ENCODE results near the gene POLA2. TPM values are rescaled to one million over a fixed set of nuclear protein-coding genes. Genes with fewer than 3 reads are reported as not detected.
"Not testable (repeated sequence)": the region's sequence is repeated elsewhere in the genome, so short reads cannot be mapped to it uniquely, and the experiment has no call there.

Gene POLA2
- total RNA-seq, 1 donor from 2014 or later: 9.2 TPM

DNA sequence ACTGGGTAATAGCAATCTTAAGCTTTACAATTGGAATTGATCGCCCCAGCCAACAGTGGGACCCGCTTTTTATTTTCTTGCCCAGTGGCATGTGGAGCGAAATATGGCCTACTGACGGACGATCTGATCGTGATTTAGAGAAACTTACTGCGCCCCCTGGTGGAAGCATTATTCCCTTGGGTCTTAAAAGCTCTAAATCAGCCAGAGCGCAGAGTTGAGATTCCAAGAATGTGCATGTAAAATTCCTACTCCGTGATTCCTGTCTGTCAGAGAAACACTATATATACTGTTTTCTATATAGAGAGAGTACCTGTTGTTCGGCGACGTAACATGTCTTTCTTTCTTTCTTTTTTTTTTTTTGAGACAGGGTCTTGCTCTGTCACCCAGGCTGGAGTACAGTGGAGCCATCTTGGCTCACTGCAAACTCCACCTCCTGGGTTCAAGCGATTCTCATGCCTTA is 68.2 kb downstream of the POLA2 start:
- DNase-seq (ENCODE audit: low read depth, low spot score): peak; percentile 78

DNA sequence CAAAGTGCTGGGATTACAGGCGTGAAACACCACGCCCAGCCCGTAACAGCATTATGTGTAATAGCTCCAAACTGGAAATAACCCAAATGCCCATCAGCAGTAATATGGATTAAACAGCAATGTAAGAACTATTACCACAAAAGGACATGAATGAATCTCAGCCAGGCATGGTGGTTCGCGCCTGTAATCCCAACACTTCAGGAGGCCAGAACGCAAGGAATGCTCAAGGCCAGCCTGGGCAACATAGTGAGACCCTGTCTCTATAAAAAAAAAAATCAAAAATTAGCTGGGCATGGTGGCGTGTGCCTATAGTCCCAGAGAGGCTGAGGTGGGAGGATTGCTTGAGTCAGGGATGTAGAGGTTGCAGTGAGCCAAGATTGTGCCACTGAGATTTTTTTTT is 68.8 kb downstream of the POLA2 start:
- no peak for DNase-seq (ENCODE audit: low read depth, low spot score)

GRCh38 chr11:65332591-65332990 is 70.8 kb downstream of the POLA2 start:
- not testable (repeated sequence) for DNase-seq (ENCODE audit: low read depth, low spot score)

GRCh38 chr11:65334696-65335295 is 73.0 kb downstream of the POLA2 start:
- no peak for DNase-seq (ENCODE audit: low read depth, low spot score)

- DNase-seq (ENCODE audit: low read depth, low spot score): no peak
Observed at GRCh38 chr11:65338676-65339075, 76.9 kb downstream of the POLA2 start.

DNA sequence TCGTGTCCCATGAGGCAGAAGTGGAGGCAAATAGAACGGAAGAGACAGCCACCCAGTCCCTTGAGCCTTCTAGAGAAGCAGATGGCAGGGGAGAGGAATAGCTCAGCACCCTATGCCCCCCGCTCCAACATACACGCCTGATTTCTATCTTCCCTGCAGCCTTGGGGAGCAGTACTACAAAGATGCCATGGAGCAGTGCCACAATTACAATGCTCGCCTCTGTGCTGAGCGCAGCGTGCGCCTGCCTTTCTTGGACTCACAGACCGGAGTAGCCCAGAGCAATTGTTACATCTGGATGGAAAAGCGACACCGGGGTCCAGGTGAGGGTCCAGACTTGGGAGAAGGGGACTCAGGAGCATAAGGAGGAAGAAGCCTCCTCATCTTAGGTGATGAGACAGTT is 78.5 kb downstream of the POLA2 start:
- DNase-seq (ENCODE audit: low read depth, low spot score): no peak

- DNase-seq (ENCODE audit: low read depth, low spot score): no peak
Observed at GRCh38 chr11:65341856-65342255, 80.1 kb downstream of the POLA2 start.

Other genes starting within 250 kb of the POLA2 start
- 93.5 and 124 TPM in 2 replicates for gene ARL2, start 247.8 kb upstream of the POLA2 start, total RNA-seq
- 8.2 and 10.5 TPM in 2 replicates for gene SNX15, start 234.5 kb upstream of the POLA2 start, total RNA-seq
- gene SAC3D1, start 220.8 kb upstream of the POLA2 start, total RNA-seq: 9.4 and 11.4 TPM in 2 replicates
- gene NAALADL1, start 203.4 kb upstream of the POLA2 start, total RNA-seq: 10.7 and 15.9 TPM in 2 replicates
- 9.0 and 16.0 TPM in 2 replicates for gene CDCA5, start 177.9 kb upstream of the POLA2 start, total RNA-seq
- 32.9 and 34.6 TPM in 2 replicates for gene ZFPL1, start 177.7 kb upstream of the POLA2 start, total RNA-seq
- gene VPS51, start 165.7 kb upstream of the POLA2 start, total RNA-seq: 174 and 190 TPM in 2 replicates
- gene TM7SF2, start 150.1 kb upstream of the POLA2 start, total RNA-seq: 20.6 and 28.7 TPM in 2 replicates
- gene ZNHIT2, start 144.3 kb upstream of the POLA2 start, total RNA-seq: 10.0 and 11.3 TPM in 2 replicates
- gene FAU, start 139.8 kb upstream of the POLA2 start, total RNA-seq: 222 and 473 TPM in 2 replicates
- 52.2 and 58.2 TPM in 2 replicates for gene MRPL49, start 139.6 kb upstream of the POLA2 start, total RNA-seq
- gene SYVN1, start 127.4 kb upstream of the POLA2 start, total RNA-seq: 7.1 and 11.4 TPM in 2 replicates
- not detected in 2 replicates for gene SPDYC, start 91.7 kb upstream of the POLA2 start, total RNA-seq
- 151 and 203 TPM in 2 replicates for gene CAPN1, start 80.0 kb upstream of the POLA2 start, total RNA-seq
- 19.5 and 22.5 TPM in 2 replicates for gene CDC42EP2, start 52.9 kb downstream of the POLA2 start, total RNA-seq
- 24.3 and 38.3 TPM in 2 replicates for gene DPF2, start 71.9 kb downstream of the POLA2 start, total RNA-seq
- 0.32 and 0.33 TPM in 2 replicates for gene TIGD3, start 92.8 kb downstream of the POLA2 start, total RNA-seq
- gene SLC25A45, start 120.7 kb downstream of the POLA2 start, total RNA-seq: 1.3 and 1.4 TPM in 2 replicates
- gene FRMD8, start 124.7 kb downstream of the POLA2 start, total RNA-seq: 78.5 and 80.6 TPM in 2 replicates
- gene NEAT1, start 160.8 kb downstream of the POLA2 start, total RNA-seq: 64.8 and 99.3 TPM in 2 replicates
- 4,401 and 5,456 TPM in 2 replicates for gene MALAT1, start 237.1 kb downstream of the POLA2 start, total RNA-seq